Measurements from ENCODE around the gene PREX1.

DNA sequence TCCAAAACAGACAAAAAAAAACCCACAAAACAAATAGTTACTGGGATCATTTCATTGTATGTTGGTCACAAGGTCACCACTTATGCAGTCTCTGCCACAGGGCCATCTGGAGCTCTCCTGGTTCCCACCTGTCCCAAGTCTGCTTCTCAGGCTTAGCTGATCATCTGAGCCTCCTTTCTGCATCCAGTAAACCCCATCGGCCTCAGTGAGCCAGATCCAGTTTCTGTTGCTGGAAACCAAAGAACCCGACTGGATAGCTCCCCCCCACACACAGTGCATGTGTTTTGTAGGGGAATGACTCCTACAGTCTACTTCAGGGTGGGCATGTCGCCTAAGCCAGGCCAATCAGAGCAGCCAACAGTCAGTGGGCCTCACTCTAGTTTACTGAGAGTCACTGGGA is 233.3 kb downstream of the PREX1 start:
- TF ChIP-seq POLR2A (IDR thresholded peaks at IDR 0.05), result no peak
- TF ChIP-seq, protein P1, sequence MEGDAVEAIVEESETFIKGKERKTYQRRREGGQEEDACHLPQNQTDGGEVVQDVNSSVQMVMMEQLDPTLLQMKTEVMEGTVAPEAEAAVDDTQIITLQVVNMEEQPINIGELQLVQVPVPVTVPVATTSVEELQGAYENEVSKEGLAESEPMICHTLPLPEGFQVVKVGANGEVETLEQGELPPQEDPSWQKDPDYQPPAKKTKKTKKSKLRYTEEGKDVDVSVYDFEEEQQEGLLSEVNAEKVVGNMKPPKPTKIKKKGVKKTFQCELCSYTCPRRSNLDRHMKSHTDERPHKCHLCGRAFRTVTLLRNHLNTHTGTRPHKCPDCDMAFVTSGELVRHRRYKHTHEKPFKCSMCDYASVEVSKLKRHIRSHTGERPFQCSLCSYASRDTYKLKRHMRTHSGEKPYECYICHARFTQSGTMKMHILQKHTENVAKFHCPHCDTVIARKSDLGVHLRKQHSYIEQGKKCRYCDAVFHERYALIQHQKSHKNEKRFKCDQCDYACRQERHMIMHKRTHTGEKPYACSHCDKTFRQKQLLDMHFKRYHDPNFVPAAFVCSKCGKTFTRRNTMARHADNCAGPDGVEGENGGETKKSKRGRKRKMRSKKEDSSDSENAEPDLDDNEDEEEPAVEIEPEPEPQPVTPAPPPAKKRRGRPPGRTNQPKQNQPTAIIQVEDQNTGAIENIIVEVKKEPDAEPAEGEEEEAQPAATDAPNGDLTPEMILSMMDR (IDR thresholded peaks at IDR 0.05), result no peak
- TF ChIP-seq POLR2AphosphoS5 (IDR thresholded peaks at IDR 0.05), result no peak

Data from prostate gland (tissue), 2 donors.